Uterus (tissue), 4 donors: ENCODE measurements around the gene BAIAP2. TPM values are rescaled to one million over a fixed set of nuclear protein-coding genes. Genes with fewer than 3 reads are reported as not detected.
A peak's percentile ranks its signal among the peaks of the same experiment; 100 is the strongest.

Experiments used
- DNase-seq, 2 donors: peaks; one replicate each; pipeline ENCODE4 v3.0.0-alpha.2; 2019 to 2020
- H3K27ac ChIP-seq, 2 donors: fragments of 200-600 bp; sonication (generic); 1 replicate in 1 of 2; 2 replicates in 1 of 2; pipeline ENCODE4 v1.5.1; 2016 to 2018
- H3K27me3 ChIP-seq, 2 donors: fragments of 200-600 bp; sonication (generic); one replicate each; pipeline ENCODE4 v1.5.1; 2018 to 2019; ENCODE audit warnings: control low read depth in 1 of 2
- H3K36me3 ChIP-seq, 2 donors: fragments of 200-600 bp; sonication (generic); one replicate each; pipeline ENCODE4 v1.5.1; 2019; ENCODE audit warnings: control low read depth in 1 of 2
- H3K4me1 ChIP-seq, 2 donors: fragments of 200-600 bp; sonication (generic); one replicate each; pipeline ENCODE4 v1.5.1; 2018 to 2019; ENCODE audit warnings: control low read depth in 1 of 2
- H3K4me3 ChIP-seq, 2 donors: fragments of 200-600 bp; sonication (generic); 1 replicate in 1 of 2; 2 replicates in 1 of 2; pipeline ENCODE4 v1.5.1; 2018 to 2019; ENCODE audit warnings: mild to moderate bottlenecking in 1 of 2
- H3K9me3 ChIP-seq, 2 donors: fragments of 200-600 bp; sonication (generic); one replicate each; pipeline ENCODE4 v1.5.1; 2019; ENCODE audit warnings: control low read depth in 1 of 2
- CTCF ChIP-seq, 4 experiments: fragments of 200-600 bp in 2 of 4; fragments of 450-650 bp in 2 of 4; sonication (generic) in 2 of 4; IDR thresholded peaks; one replicate each; pipeline ENCODE4 v1.5.1; 2016 to 2019; ENCODE audit warnings: antibody characterized with exemption in 4 of 4, mild to moderate bottlenecking in 2 of 4, moderate library complexity in 1 of 4
- POLR2A ChIP-seq, 2 donors: fragments of 450-650 bp; IDR thresholded peaks; one replicate each; pipeline ENCODE4 v1.6.1; 2016; ENCODE audit warnings: antibody characterized with exemption in 2 of 2, mild to moderate bottlenecking in 1 of 2, moderate library complexity in 1 of 2
- intact Hi-C: fragments of 100-400 bp; cut with DNase I; formaldehyde crosslinking; loops from one replicate; pipeline ENCODE4 v1.15.1; 2023; ENCODE audit warnings: low total_unique reads
- total RNA-seq, 4 donors: library from RNA; depleted of rRNA in 3 of 4; stranded (reverse); fragments of >200 nt in 3 of 4; gene quantifications; one replicate each; pipeline versions ENCODE4 v1.1.0 to v1.2.4, GENCODE V29; 2014 to 2023
- donor health status: DM: yes; HTN: yes; CAD: no.

Gene BAIAP2
- total RNA-seq, 4 donors from 2014 or later = 16.5 to 70.7 (median 45.8) TPM

DNA sequence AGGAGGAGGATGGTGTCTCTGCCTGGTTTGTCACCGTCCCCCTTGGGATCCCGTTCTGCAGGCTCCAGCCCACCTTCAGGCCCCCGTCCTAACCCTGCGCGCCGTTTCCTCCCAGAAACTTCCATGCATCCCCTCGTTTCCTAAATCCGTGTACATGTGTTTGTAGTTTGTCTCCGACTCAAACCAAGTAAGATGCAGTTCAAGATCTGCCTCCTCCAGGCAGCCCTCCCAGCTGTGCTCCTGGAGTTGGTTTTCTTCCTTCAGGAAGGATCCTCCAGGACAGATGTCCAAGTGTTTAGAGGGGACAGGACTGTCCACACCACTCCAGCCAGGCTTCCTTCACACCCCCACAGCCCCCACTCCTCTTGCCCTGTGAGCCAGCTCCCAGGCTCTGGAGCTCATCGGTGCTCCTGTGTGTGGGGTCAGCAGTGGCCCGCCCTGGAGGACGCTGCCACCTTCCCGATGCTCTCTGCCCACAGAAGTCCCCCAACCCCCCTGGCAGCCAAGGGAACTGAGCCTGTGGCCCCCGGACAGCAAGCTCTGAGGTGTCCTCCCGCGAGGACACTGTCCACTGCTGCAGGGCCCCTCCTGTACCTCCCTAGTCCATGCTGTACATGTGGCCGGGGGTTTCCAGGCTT lies 11.3 kb downstream of the BAIAP2 start:
- intact Hi-C loops = no loop called here
- Histone ChIP-seq H3K4me1 (peaks cover 3 to 16% of the 10 kb centered on the region in 2 donors), H3K27ac (peak overlapping the region in 1 of 2 donors; percentile 60)

GRCh38 chr17:81046770-81047359 lies 11.9 kb downstream of the BAIAP2 start:
- no peak for DNase-seq
- Histone ChIP-seq H3K27me3 (no peaks in the 10 kb centered on the region), H3K4me3 (no peak overlapping the region), H3K27ac (peak overlapping the region in 1 of 2 donors; percentile 7), H3K36me3 (no peaks in the 10 kb centered on the region), H3K9me3 (no peaks in the 10 kb centered on the region), H3K4me1 (peaks cover 3 to 16% of the 10 kb centered on the region in 2 donors)
- intact Hi-C loops = no loop called here
- TF ChIP-seq POLR2A (IDR thresholded peaks at IDR 0.05) (no peak), CTCF (IDR thresholded peaks at IDR 0.05) (no peak)

More for the DNA sequence above, 11.3 kb downstream of the BAIAP2 start:
- H3K4me3 ChIP-seq = no peak overlapping the region
- no peak for DNase-seq
- TF ChIP-seq CTCF (IDR thresholded peaks at IDR 0.05) = no peak
- no peaks in the 10 kb centered on the region for H3K9me3 ChIP-seq
- no peaks in the 10 kb centered on the region for H3K36me3 ChIP-seq
- H3K27me3 ChIP-seq = no peaks in the 10 kb centered on the region

DNA sequence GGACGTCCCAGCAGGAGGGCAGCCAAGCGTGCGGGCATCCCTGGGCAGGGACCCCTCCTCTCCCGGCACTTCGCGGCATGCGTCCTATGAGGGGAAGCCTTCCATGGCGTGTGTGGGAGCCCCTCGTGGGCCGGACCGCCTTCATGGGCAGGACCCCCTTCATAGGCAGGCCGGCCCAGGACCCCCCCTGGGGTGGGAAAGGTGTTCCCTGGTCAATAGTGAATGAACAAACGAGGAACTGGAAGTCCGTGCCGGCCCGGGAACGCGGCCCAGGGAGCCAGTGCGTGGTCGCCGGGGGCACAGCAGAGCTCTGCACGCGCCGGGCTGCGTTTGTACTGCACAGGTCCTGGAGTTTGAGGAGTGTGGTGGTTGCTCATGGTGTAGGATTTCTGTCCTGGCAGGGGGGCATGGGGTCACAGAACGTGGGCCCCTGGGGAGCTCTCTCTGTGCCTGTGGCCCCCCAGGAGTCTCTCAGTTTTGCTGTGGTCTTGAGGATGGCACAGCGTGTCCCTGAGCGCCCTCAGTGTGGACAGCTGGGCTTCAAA lies 13.9 kb downstream of the BAIAP2 start:
- TF ChIP-seq CTCF (IDR thresholded peaks at IDR 0.05) (no peak), POLR2A (IDR thresholded peaks at IDR 0.05) (no peak)
- H3K4me1 ChIP-seq = peaks cover 3 to 16% of the 10 kb centered on the region in 2 donors
- no peaks in the 10 kb centered on the region for H3K27me3 ChIP-seq
- no peak overlapping the region for H3K4me3 ChIP-seq
- H3K27ac ChIP-seq = no peak overlapping the region
- intact Hi-C loops = no loop called here
- no peaks in the 10 kb centered on the region for H3K9me3 ChIP-seq
- no peak for DNase-seq
- no peaks in the 10 kb centered on the region for H3K36me3 ChIP-seq

DNA sequence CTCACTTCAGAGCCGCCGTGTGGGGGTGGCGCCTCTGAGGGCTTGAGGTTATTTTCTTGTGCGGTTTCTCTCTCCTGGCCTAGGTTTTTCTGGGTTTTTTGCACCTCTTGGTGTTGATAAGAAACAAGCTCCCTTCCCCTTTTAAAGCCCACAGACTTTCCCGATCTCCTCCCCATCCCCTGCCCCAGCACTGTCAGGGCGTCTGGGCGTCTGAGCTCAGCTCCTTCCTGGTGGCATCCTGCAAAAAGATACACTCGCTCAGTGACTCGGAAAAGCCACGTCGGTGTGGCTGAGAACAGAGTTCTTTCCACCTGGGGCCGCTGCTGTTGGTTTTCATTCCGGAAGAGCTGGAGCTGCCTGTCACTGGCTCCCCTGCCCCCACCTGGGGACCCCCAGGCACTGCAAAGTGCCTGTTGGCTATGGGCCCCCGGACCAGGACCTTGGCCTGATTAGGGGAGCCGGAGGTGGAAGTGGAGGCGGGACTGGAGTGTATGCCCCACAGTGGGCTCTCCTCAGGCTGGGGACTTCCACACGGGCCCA lies 14.5 kb downstream of the BAIAP2 start:
- Histone ChIP-seq H3K36me3 (no peaks in the 10 kb centered on the region), H3K9me3 (no peaks in the 10 kb centered on the region), H3K27ac (peak overlapping the region in 1 of 2 donors; percentile 6), H3K27me3 (no peaks in the 10 kb centered on the region), H3K4me3 (no peak overlapping the region), H3K4me1 (peaks cover 3 to 14% of the 10 kb centered on the region in 2 donors)
- TF ChIP-seq POLR2A (IDR thresholded peaks at IDR 0.05) = no peak
- TF ChIP-seq CTCF (IDR thresholded peaks at IDR 0.05) = no peak
- intact Hi-C loops = no loop called here
- DNase-seq = no peak

DNA sequence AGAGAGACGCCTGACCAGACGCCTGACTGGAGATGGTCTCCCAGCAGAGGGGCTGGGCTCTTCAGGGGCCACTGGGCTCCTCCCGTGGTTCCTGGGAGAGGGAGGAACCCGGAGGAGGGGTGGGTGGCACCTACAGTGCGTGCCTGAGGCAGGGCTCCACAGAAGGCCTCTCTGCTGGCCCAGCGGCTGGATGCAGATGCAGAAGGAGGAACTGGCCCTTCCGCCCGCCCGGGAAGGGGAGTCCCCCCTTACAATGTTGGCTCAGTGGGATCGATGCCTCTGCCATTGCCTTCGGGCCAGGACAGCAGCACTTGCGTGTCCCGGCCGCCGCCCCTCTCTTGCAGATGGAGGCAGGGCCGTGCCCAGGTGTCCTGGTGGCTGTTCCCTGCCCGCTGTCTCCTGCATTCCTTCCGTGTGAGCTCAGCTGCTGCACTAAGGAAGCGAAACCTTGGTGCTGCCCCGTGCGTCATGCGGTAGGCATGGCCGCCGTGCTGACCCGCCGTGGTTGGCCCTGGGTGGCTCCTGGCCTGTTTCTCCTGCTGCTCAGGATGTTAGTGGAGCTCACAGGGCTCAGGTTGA lies 15.1 kb downstream of the BAIAP2 start:
- Histone ChIP-seq H3K27me3 (no peaks in the 10 kb centered on the region), H3K9me3 (no peaks in the 10 kb centered on the region), H3K4me3 (no peak overlapping the region), H3K4me1 (peaks cover 3 to 8% of the 10 kb centered on the region in 2 donors), H3K36me3 (no peaks in the 10 kb centered on the region), H3K27ac (peak overlapping the region in 1 of 2 donors; percentile 6)
- no peak for DNase-seq
- intact Hi-C loops = no loop called here
- no peak for TF ChIP-seq CTCF (IDR thresholded peaks at IDR 0.05)
- TF ChIP-seq POLR2A (IDR thresholded peaks at IDR 0.05) = no peak
